ENCODE measurements around the gene CACNA2D3.

DNA sequence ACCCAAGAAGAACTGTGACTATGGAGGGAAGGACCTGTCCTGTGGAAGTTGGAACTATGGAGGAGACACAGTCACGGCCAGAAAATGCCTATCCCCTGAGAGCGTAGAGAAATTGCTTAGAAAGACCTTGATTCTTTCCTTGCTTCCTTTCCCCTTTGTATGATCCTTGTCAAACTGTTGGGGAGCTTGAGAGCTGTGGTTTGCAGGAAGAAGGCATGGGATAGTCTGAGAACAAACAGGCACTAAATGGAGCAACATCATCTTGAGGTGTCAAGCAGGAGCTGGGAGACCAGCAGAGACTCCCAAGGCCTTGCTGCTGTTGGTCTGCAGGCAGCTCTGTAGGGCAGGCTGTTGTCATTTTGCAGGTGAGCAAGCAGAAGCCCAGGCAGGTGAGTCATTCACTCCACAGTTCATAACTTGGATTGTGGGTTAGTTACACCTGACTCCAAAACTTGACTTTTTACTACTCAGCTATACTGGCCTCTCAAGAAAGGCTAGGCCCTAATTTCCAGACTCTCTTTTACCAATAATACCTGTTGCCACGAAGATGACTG lies 506.6 kb downstream of the CACNA2D3 start:
- no peak for TF ChIP-seq GATA2 (IDR thresholded peaks at IDR 0.05; ENCODE audit: low read depth, low read length)
- TF ChIP-seq GATA3 (IDR thresholded peaks at IDR 0.05; ENCODE audit: low read depth, low read length) = no peak
